Measurements from ENCODE around the gene TSPAN33. TPM values are rescaled to one million over a fixed set of nuclear protein-coding genes. Genes with fewer than 3 reads are reported as not detected.

Gene TSPAN33
- total and polyA plus RNA-seq, 2 of the 13 experiments (the other 11 are each of a cell fraction or from before 2014, with no cell fraction given) = 15.3 to 16.5 TPM

DNA sequence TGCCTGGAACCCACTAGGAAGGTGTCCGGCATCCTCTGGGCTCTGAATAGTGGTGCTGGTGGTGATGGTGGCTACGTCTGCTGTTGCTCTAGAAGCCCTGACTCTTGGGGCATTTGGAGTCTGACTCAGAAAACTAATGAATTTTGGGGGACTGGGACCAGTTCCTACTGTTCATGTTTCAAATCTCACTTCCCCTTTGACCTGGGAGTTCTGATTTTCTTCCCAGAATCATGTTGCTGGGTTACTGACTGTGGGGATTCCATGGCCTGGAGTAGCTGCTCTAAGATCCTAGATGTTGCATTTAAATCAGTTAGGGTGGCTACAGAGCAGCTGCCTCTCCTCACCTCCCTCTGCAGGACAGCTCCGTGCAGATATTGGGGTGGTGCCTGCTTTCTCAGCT lies 3.2 kb downstream of the TSPAN33 start (continued):
- TF ChIP-seq, protein P1, sequence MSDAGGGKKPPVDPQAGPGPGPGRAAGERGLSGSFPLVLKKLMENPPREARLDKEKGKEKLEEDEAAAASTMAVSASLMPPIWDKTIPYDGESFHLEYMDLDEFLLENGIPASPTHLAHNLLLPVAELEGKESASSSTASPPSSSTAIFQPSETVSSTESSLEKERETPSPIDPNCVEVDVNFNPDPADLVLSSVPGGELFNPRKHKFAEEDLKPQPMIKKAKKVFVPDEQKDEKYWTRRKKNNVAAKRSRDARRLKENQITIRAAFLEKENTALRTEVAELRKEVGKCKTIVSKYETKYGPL (CRISPR knock-in tag; IDR thresholded peaks at IDR 0.05) = no peak
- no peak for TF ChIP-seq ZSCAN12 (CRISPR knock-in tag; IDR thresholded peaks at IDR 0.05)
- TF ChIP-seq, protein P2, sequence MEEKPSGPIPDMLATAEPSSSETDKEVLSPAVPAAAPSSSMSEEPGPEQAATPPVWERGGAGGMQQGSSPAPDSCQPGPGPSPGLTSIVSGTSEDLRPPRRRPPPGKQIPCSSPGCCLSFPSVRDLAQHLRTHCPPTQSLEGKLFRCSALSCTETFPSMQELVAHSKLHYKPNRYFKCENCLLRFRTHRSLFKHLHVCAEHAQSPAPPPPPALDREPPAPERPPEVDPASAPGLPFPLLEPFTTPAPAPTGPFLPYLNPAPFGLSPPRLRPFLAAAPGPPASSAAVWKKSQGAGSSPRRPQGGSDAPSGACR (CRISPR knock-in tag; IDR thresholded peaks at IDR 0.05) = no peak
- TF ChIP-seq MED8 (CRISPR knock-in tag; IDR thresholded peaks at IDR 0.05; ENCODE audit: insufficient replicate concordance) = no peak
- TF ChIP-seq, protein P3, sequence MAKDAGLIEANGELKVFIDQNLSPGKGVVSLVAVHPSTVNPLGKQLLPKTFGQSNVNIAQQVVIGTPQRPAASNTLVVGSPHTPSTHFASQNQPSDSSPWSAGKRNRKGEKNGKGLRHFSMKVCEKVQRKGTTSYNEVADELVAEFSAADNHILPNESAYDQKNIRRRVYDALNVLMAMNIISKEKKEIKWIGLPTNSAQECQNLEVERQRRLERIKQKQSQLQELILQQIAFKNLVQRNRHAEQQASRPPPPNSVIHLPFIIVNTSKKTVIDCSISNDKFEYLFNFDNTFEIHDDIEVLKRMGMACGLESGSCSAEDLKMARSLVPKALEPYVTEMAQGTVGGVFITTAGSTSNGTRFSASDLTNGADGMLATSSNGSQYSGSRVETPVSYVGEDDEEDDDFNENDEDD (CRISPR knock-in tag; IDR thresholded peaks at IDR 0.05; ENCODE audit: borderline replicate concordance) = no peak
- TF ChIP-seq SRSF4 (IDR thresholded peaks at IDR 0.05; ENCODE audit: low read depth, low read length, poor library complexity, severe bottlenecking) = no peak
- TF ChIP-seq ATAD3A (CRISPR knock-in tag; IDR thresholded peaks at IDR 0.05) = no peak
- no peak for TF ChIP-seq ZNF264 (CRISPR knock-in tag; IDR thresholded peaks at IDR 0.05)
- no peak for TF ChIP-seq CCDC6 (CRISPR knock-in tag; IDR thresholded peaks at IDR 0.05)
- no peak for TF ChIP-seq POLR2AphosphoS5 (IDR thresholded peaks at IDR 0.05; ENCODE audit: low read depth, low read length)
- TF ChIP-seq, protein P4, sequence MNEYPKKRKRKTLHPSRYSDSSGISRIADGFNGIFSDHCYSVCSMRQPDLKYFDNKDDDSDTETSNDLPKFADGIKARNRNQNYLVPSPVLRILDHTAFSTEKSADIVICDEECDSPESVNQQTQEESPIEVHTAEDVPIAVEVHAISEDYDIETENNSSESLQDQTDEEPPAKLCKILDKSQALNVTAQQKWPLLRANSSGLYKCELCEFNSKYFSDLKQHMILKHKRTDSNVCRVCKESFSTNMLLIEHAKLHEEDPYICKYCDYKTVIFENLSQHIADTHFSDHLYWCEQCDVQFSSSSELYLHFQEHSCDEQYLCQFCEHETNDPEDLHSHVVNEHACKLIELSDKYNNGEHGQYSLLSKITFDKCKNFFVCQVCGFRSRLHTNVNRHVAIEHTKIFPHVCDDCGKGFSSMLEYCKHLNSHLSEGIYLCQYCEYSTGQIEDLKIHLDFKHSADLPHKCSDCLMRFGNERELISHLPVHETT (CRISPR knock-in tag; conservative IDR thresholded peaks at IDR 0.05) = no peak

All from HepG2 (cell line).